B cell (primary cell): ENCODE data around the gene FAM186B.

Experiments
- EZH2 ChIP-seq: IDR thresholded peaks from 2 replicates; pipeline ENCODE4 v1.6.1; 2012; ENCODE audit warnings: borderline replicate concordance, low read depth, mild to moderate bottlenecking, moderate library complexity, low read length; ENCODE audit not compliant: insufficient read depth, poor library complexity, severe bottlenecking
- TF ChIP-seq, protein P1 (sequence below): fragments of 200-600 bp; IDR thresholded peaks from one replicate; pipeline ENCODE4 v1.8.0; 2022; ENCODE audit warnings: antibody characterized with exemption, mild to moderate bottlenecking

GRCh38 chr12:49635656-49636055 lies 30.2 kb upstream of the FAM186B start:
- TF ChIP-seq, protein P1, sequence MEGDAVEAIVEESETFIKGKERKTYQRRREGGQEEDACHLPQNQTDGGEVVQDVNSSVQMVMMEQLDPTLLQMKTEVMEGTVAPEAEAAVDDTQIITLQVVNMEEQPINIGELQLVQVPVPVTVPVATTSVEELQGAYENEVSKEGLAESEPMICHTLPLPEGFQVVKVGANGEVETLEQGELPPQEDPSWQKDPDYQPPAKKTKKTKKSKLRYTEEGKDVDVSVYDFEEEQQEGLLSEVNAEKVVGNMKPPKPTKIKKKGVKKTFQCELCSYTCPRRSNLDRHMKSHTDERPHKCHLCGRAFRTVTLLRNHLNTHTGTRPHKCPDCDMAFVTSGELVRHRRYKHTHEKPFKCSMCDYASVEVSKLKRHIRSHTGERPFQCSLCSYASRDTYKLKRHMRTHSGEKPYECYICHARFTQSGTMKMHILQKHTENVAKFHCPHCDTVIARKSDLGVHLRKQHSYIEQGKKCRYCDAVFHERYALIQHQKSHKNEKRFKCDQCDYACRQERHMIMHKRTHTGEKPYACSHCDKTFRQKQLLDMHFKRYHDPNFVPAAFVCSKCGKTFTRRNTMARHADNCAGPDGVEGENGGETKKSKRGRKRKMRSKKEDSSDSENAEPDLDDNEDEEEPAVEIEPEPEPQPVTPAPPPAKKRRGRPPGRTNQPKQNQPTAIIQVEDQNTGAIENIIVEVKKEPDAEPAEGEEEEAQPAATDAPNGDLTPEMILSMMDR = no peak
- TF ChIP-seq EZH2 = no peak
